Hepatocyte (in vitro differentiated cells): Measurements from ENCODE around the gene ZPR1. TPM values are rescaled to one million over a fixed set of nuclear protein-coding genes. Genes with fewer than 3 reads are reported as not detected.

Source experiments
- DNase-seq: peaks from one replicate; pipeline ENCODE4 v3.0.0-alpha.2; 2016; ENCODE audit warnings: low spot score
- H2AFZ ChIP-seq: fragments of 200-600 bp; sonication (generic); 2 replicates; pipeline ENCODE4 v1.6.0; 2016; ENCODE audit warnings: antibody characterized with exemption, mild to moderate bottlenecking
- H3K27ac ChIP-seq: fragments of 200-600 bp; sonication (generic); 2 replicates; pipeline ENCODE4 v1.5.1; 2016; ENCODE audit warnings: mild to moderate bottlenecking
- H3K27me3 ChIP-seq: fragments of 200-600 bp; sonication (generic); 2 replicates; pipeline ENCODE4 v1.6.1; 2016
- H3K36me3 ChIP-seq: fragments of 200-600 bp; sonication (generic); replicated peaks from 2 replicates; pipeline ENCODE4 v1.5.1; 2016; ENCODE audit warnings: low read depth; ENCODE audit not compliant: insufficient read depth
- H3K4me1 ChIP-seq: fragments of 200-600 bp; sonication (generic); 2 replicates; pipeline ENCODE4 v1.5.1; 2016; ENCODE audit warnings: mild to moderate bottlenecking, moderate library complexity; ENCODE audit not compliant: insufficient read depth
- H3K4me2 ChIP-seq: fragments of 200-600 bp; sonication (generic); 2 replicates; pipeline ENCODE4 v1.6.0; 2016
- H3K4me3 ChIP-seq: fragments of 200-600 bp; sonication (generic); 2 replicates; pipeline ENCODE4 v1.5.1; 2016; ENCODE audit warnings: mild to moderate bottlenecking
- H3K79me2 ChIP-seq: fragments of 200-600 bp; sonication (generic); 2 replicates; pipeline ENCODE4 v1.6.0; 2017; ENCODE audit warnings: mild to moderate bottlenecking
- H3K9me2 ChIP-seq: fragments of 200-600 bp; sonication (generic); replicated peaks from 2 replicates; pipeline ENCODE4 v1.6.0; 2017; ENCODE audit warnings: mild to moderate bottlenecking; ENCODE audit not compliant: insufficient read depth
- H3K9me3 ChIP-seq: fragments of 200-600 bp; sonication (generic); 2 replicates; pipeline ENCODE4 v1.5.1; 2016; ENCODE audit warnings: low read depth, mild to moderate bottlenecking
- H4K20me1 ChIP-seq: fragments of 200-600 bp; sonication (generic); 2 replicates; pipeline ENCODE4 v1.6.0; 2016; ENCODE audit warnings: mild to moderate bottlenecking; ENCODE audit not compliant: insufficient read depth, poor library complexity, severe bottlenecking
- CTCF ChIP-seq: fragments of 200-600 bp; sonication (generic); IDR thresholded peaks from 2 replicates; pipeline ENCODE4 v1.5.1; 2016; ENCODE audit warnings: antibody characterized with exemption, mild to moderate bottlenecking; ENCODE audit not compliant: poor library complexity
- EZH2 ChIP-seq: fragments of 200-600 bp; sonication (generic); IDR thresholded peaks from 2 replicates; pipeline ENCODE4 v1.6.1; 2016; ENCODE audit warnings: antibody characterized with exemption, mild to moderate bottlenecking, borderline replicate concordance
- EZH2phosphoT487 ChIP-seq: fragments of 200-600 bp; sonication (generic); IDR thresholded peaks from one replicate; pipeline ENCODE4 v1.6.1; 2018; ENCODE audit warnings: antibody characterized with exemption, mild to moderate bottlenecking, low read depth, moderate library complexity; ENCODE audit not compliant: unreplicated experiment, severe bottlenecking
- WGBS: methylation state at CpG from one replicate; pipeline ENCODE4 v1.1.6; 2016; ENCODE audit warnings: low lambda C conversion rate; ENCODE audit errors: missing lambda C conversion rate; 5-methylcytosine and 5-hydroxymethylcytosine counted together
- polyA plus RNA-seq: library from polyadenylated mRNA; unstranded; fragments of >200 nt; fragmentation: Nextera tagmentation; extraction: Ambion mirVana; gene quantifications from 2 replicates; pipeline ENCODE4 v1.2.1, GENCODE V29; 2016
- total RNA-seq: library from RNA; depleted of rRNA; stranded (reverse); fragments of >200 nt; gene quantifications from 2 replicates; pipeline ENCODE4 v1.2.3, GENCODE V29; 2014

Gene ZPR1
- total and polyA plus RNA-seq, 2 experiments from 2014 or later: 38.6 to 50.1 TPM

GRCh38 chr11:116813170-116813569 is 25.3 kb upstream of the ZPR1 start:
- H3K9me3 ChIP-seq: no peaks in the 10 kb centered on the region
- peaks cover 14% of the 10 kb centered on the region for H3K4me1 ChIP-seq
- no peak for DNase-seq
- H3K27ac ChIP-seq: peak overlapping the region; percentile 52
- no peaks in the 10 kb centered on the region for H3K79me2 ChIP-seq
- no peaks in the 10 kb centered on the region for H3K36me3 ChIP-seq
- no peaks in the 10 kb centered on the region for H3K9me2 ChIP-seq
- no peak overlapping the region for H3K4me2 ChIP-seq
- no peaks in the 10 kb centered on the region for H4K20me1 ChIP-seq
- no peaks in the 10 kb centered on the region for H3K27me3 ChIP-seq
- WGBS: 86% methylated on average over 1 of the region's 1 CpG
- TF ChIP-seq EZH2phosphoT487 (no peak), CTCF (no peak), EZH2 (no peak)
- H2AFZ ChIP-seq: no peak overlapping the region
- no peak overlapping the region for H3K4me3 ChIP-seq

DNA sequence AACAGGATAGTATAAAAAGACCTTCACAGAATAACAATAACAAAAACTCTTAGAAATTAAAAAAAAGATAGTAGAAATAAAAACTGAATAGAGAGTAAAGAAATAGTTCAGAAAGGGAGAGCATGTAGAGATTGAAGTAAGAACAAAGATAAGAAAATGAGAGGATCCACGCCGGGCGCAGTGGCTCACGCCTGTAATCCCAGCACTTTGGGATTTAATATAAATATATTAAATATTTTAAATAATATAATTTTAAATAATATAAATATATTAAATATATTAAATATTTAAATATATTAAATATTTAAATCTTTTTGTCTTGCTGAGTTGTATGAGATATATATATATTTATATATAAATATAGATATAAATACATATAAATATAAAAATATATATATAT is 24.3 kb upstream of the ZPR1 start:
- whole genome bisulfite sequencing: 87% methylated on average over 4 of the region's 4 CpGs

GRCh38 chr11:116811194-116811593 is 23.4 kb upstream of the ZPR1 start:
- Histone ChIP-seq H3K4me3 (no peak overlapping the region), H2AFZ (peak overlapping the region; percentile 25), H4K20me1 (no peaks in the 10 kb centered on the region), H3K9me2 (no peaks in the 10 kb centered on the region), H3K36me3 (no peaks in the 10 kb centered on the region), H3K4me1 (peaks cover 14% of the 10 kb centered on the region), H3K27me3 (no peaks in the 10 kb centered on the region), H3K9me3 (no peaks in the 10 kb centered on the region), H3K79me2 (no peaks in the 10 kb centered on the region), H3K27ac (peak overlapping the region; percentile 52), H3K4me2 (no peak overlapping the region)
- TF ChIP-seq EZH2phosphoT487: no peak
- no peak for TF ChIP-seq EZH2
- TF ChIP-seq CTCF: no peak
- 90% methylated on average over 3 of the region's 3 CpGs for WGBS
- no peak for DNase-seq

More for the DNA sequence above, 24.3 kb upstream of the ZPR1 start:
- no peaks in the 10 kb centered on the region for H3K9me2 ChIP-seq
- H3K27ac ChIP-seq: no peak overlapping the region
- H3K36me3 ChIP-seq: no peaks in the 10 kb centered on the region
- H4K20me1 ChIP-seq: no peaks in the 10 kb centered on the region
- H3K4me1 ChIP-seq: peaks cover 14% of the 10 kb centered on the region
- H3K9me3 ChIP-seq: no peaks in the 10 kb centered on the region
- H2AFZ ChIP-seq: no peak overlapping the region
- DNase-seq: no peak
- no peak overlapping the region for H3K4me2 ChIP-seq
- no peaks in the 10 kb centered on the region for H3K79me2 ChIP-seq
- H3K27me3 ChIP-seq: no peaks in the 10 kb centered on the region
- no peak overlapping the region for H3K4me3 ChIP-seq
- TF ChIP-seq CTCF (no peak), EZH2 (no peak), EZH2phosphoT487 (no peak)
